ENCODE data around the gene SORL1-AS1.
"Not testable (repeated sequence)": the region's sequence is repeated elsewhere in the genome, so short reads cannot be mapped to it uniquely, and the experiment has no call there.

SORL1-AS1 gene

DNA sequence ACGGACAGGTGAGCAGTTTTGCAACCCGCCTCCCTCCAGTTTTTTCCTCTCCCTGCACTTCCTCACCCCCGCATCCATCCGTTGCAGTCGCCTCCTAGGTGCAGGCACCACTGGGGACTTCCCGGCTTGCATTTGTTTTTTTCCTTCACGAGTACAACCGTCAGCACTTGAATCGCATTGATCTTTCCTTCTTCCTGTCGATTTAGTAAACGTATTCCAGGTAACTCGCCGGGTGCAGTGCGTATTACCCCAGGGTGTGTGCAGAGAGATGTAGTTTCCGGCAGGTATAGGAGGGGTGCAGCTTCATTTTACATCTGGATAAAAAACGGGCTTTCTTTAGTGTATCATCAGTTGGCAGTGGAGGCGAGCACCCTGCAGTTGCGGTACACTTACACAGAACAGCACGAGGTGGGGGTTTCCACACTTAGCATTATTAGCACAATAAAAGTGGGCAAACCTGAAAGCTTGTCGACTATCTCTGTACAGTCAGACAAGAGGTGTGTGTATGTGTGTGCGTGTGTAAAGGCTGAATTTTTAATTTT is at the start of gene SORL1-AS1:
Gene SORL1-AS1, minus strand, starts transcription at position 359 of the 542 bp plus-strand sequence.
- no peak for DNase-seq

DNA sequence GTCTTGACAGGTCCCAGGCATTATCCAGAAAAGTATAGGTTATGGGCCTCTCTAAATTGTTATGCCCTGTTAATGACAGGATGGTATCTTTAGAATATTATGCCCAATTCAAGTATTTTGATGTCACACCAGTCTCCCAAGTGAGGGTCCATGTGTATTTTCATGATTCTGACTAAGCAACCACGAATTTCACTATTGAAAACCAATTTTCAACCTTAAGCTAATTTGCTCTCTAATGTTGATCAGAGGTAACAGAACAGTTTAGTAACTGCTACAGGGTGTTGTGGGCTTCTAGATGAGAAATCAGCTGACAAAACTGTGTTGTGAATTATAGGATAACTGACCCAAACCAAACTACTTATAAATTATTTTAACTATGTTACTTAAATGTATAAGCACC is 48.0 kb upstream of the SORL1-AS1 start:
- no peak for DNase-seq

DNA sequence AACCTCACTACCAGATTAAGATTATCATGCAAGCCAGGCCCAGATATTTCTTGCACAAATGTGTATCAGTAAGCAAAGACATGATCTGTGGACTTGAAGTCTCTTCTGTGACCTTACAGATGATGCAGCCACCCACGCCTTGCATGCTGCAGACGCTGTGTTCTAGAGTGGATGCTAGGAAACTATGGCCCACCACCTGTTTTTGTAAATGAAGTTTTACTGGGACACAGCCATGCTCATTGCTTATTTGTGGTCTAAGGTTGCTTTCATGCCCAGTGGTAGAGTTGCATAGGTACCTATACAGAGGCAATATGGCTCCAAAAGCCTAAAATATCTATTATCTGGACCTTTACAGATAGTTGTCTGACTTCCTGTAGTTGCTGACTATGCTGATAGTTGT is 47.5 kb upstream of the SORL1-AS1 start:
- DNase-seq, result no peak

DNA sequence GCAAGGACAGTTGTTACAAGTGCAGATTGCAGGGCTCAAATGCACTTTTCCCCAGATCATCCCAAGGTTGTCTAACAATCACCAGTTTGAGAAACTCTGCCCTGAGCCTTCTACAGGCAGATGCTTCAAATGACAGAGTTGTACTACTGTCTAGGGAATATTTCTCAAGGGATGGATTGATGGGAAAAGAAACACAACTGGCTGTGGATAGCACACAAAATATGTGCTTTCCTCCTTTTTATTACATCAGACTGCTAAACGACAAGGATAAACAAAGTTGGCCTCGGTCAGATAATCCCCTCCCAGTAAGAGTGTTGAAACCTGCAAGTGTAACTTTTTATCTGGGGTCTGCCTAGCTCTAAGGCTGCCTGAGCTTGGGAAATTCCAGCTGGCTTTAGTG is 46.6 kb upstream of the SORL1-AS1 start:
- no peak for DNase-seq

DNA sequence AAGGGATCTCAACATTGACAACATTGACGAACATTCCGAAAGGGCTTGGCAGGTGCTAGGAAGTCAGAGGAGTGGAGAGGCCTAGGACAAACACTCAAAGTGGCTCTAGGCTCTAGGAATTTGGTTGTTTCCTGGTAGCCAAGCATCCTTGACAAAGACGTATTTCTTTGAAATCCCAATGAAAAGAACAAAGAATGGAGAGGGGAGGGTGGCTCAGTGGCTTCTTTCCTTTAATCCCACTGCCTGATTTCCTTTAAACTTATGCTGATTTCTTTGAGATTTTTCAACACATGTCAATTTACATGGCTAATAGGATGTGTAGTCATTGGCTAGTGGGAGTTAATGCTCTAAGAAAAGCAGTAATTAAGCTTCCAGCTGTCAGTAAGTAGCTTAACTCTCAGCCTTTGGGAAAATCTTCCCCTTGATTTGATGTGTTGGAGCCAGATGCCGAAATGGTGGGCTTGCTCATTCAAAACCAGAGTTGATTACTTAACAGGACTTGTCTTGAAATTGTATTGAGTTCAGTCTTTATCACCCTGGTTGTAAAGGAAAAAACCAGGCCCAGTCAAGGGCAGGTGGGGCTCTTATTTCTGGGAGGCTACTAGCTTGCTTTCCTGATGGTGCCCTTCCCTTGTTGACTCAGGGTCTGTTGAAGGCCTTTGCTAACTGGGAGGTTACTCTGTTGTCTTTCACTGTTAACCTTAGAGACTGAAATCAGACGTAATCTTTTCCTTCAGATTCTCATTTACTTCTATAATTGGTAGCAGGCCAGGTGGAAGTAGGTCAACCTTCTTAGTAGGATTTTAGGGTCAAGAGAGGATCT is 44.6 kb upstream of the SORL1-AS1 start:
- DNase-seq, result no peak

DNA sequence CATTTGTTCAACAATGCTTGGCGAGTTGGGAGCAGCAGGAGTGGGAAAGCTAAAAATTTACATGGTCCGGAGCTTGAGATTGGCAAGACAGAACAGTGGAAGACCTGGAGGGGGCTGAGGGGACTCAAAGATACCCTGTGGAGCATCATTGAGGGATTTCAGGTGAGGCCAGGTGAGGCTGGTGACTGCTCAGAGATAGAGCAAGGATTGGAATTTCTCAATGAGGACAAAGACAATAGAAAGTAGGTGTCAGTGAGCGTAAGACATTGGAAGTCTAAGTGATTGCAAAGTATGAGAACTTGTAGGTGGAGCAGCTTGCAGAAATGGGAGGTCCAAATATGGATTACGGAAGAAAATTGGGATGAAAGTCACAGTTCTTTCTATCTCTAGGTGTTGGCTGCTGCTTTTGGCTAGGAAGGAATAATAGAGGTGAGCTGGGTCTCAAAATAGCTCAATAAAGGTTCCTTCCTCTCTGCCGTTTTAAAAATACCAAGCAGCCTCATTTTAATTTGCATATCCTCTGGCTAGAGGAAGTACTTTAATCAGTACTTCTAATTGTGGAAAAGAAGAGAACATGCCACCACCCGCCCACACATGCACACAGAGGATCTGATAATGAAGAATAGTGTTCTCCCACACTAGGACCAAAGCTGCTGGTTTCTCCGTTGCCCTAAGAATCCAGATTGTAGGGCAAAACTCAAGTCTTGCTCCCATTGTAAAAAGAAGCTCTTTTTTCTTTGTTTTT is 41.8 kb upstream of the SORL1-AS1 start:
- no peak for DNase-seq

DNA sequence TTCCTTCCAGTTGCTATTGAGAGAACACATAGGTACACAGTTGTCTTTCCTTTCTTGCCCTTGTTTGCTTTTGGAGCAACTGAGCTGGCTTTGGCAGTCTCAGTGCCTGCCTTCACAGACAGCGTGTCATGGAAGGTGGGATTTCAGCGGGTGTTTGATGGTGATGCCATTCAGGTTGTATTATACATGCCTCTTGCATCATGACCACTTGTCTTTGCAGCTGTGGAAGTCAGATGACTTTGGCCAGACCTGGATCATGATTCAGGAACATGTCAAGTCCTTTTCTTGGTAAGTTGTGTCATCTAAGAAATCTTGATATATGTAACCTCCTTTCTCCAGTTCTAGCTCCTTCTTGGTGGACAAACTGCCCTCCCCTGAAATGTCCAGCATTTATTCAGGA is 37.1 kb upstream of the SORL1-AS1 start:
- no peak for DNase-seq

DNA sequence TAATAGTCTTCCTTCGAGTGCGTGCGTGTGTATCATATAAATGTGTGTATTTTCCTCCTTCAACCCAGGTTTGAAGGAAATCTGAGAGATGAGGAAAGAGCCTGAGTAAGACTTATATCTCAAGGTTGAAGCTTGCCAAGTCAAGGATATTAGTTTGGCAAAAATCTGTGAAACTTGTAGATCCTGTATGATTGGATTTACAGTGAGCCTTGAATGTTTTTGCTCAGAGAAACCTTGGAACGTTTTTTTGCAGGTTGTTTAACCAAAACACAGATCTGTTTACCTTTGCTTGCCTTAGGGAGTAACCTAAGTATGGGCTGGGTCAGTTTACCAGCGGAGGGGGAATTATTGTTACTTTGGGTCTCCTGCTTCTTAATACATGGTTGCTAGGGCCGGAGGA is 35.9 kb upstream of the SORL1-AS1 start:
- DNase-seq, result no peak

DNA sequence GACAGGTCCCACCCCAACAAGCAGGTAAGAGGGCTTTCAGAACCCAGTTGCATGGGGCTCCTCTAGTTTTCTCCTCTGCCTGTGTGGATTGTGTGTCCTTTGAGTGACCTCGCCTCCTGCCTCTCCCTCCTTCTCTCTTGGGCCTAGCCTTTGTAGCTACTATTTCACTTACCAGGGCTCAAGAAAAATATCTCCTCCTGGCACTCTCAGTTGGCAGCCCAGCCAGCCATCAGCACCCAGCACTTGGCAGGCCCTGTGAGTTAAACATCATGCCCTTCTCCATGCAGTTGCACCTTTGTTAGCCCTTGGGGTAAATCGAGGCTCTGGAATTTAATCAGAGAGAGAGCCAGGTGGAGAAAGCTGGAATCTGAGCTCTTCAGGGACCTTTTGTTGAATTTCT is 35.4 kb upstream of the SORL1-AS1 start:
- DNase-seq, result no peak

DNA sequence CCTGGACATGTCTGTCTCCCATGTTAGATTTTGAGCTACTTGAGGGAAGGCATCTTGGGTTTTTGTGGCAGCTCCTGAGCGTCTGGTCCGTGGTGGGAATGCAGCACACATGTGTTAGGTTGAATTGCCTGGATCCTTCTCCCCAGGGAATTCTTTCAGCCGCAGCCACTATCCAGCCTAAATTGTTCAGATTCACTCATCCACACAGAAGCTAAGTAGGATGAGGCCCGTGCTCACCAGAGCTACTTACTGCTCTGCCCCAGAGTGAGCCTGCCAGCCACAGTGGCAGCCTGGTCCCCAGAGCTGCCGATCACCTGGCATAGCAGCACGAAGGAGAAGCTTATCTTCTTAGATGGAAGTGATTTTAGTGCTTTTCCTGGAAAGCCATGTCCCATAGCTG is 34.4 kb upstream of the SORL1-AS1 start:
- DNase-seq, result no peak

DNA sequence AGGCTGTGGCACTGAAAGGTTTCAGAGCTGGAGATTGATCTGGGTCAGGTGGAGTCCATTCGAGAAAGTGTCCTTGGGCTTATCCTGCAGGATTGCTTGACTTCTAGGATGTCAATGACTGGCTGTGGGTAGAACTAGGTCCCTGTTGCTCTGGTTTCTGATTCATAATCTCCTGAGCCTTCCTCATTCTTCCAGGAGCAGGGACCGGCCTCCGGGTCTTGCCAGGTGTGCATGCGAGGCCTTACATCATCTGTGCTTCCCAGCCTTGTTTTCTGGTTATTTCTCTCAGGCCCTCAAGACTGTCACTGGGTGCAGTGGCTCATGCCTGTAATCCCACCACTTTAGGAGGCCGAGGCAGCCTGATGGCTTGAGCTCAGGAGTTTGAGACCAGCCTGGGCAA is 33.3 kb upstream of the SORL1-AS1 start:
- no peak for DNase-seq

DNA sequence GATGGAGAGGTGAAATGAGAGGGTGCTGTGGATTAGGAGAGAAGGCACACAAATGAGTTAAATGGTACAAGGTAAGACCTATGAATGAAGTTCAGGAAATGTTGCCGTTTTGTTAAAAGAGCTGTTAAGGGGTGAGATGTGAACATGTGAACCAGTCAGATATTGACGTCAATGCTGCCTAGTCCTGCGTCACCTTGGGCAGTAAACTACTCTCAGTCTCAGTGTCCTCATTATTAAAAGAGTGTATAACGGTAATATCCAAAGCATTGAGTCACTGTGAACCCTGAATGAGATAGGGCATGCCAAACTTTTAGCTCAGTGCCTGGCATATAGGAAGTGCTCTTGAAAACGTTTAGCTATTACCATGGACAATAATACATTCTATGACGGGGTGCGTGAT is 32.4 kb upstream of the SORL1-AS1 start:
- no peak for DNase-seq

DNA sequence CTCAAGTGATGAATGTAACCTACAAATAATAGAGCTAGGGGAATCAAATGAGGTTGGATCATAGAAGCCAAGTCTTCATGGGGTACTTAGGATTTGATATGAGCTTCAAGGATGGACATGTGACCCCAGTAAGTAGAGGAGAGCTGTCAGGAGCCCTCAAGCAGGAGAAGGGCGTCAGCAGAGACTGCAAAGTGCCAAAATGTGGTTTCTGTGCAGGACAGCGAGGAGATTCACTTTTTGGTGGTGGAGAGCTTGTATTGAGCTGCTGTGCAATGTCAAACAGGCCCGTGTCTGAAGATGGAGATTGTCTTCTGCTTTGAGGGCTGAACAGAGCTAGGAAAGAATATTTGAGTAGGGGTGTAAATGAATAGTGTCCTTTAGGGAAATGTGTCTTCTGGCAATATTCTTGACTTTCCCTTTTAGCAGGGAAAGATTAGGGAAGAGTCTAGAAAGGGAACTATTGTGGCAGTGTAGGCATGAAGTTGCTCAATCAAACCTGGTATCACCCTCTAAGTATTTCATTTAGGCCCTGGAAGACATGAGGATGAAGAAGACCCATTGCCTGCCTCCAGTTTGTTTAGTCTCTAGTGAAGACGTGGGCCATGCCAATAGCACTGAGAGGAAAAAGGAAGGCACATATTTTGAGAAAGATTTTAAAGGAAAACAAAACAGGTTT is 31.2 kb upstream of the SORL1-AS1 start:
- DNase-seq, result no peak

DNA sequence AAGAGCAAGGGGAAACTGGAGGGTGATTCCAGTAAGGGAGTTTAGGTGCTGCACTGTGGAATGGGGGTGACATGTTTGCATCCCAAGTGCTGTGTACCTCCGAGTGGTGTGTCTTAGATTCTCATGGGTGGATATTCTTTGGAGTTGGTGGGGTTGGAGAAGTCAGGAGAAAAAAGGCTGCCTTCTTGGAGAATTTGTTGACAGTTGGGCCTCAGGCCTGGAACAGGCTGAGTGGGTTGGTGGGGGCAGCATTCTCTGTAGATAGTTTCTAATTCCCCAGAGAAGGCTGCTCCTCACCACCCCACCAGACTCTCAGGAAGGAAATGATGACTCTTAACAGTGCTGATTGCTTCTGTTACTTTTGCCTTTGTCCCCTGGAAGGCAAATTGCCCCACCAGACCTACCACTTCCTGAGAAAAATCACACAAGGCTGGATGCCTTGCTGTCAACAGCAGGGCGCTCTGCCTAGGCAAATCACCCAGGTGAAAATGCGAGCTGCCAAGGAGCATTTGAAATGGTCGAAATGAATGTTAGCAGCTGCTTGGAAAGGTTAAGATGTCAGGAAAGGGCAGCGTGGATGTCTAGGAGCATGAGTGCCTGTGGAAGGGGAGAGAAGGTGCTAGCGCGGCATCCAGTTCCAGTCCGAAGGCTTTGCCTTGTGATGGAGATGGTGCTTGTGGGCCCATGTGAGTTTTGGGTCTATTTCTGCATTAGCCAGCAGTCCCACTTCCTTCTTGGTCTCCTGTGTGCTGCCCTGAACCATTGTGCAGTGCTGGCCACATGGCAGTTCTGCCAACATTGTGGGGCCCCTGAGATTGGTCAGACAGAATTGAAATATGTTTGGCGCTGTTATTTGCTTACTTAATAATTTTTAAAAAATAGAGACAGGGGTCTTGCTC is 29.7 kb upstream of the SORL1-AS1 start:
- no peak for DNase-seq

DNA sequence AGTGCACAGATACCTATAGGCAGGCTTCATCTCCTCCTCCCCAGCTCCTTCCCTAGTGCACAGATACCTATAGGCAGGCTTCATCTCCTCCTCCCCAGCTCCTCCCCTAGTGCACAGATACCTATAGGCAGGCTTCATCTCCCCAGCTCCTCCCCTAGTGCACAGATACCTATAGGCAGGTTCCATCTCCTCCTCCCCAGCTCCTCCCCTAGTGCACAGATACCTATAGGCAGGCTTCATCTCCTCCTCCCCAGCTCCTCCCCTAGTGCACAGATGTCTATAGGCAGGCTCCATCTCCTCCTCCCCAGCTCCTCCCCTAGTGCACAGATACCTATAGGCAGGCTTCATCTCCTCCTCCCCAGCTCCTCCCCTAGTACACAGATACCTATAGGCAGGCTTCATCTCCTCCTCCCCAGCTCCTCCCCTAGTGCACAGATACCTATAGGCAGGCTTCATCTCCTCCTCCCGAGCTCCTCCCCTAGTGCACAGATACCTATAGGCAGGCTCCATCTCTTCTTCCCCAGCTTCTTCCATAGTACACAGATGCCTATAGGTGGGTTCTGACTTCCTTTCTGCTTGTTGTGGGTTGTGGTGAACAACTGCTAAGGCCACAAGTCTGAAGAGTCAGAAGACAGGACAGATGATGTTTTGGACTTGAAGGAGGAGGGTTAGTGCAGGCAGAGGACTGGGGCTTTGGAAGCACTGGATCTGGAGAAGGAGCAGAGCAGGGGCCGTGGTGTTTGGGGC is 28.9 kb upstream of the SORL1-AS1 start:
- not testable (repeated sequence) for DNase-seq

DNA sequence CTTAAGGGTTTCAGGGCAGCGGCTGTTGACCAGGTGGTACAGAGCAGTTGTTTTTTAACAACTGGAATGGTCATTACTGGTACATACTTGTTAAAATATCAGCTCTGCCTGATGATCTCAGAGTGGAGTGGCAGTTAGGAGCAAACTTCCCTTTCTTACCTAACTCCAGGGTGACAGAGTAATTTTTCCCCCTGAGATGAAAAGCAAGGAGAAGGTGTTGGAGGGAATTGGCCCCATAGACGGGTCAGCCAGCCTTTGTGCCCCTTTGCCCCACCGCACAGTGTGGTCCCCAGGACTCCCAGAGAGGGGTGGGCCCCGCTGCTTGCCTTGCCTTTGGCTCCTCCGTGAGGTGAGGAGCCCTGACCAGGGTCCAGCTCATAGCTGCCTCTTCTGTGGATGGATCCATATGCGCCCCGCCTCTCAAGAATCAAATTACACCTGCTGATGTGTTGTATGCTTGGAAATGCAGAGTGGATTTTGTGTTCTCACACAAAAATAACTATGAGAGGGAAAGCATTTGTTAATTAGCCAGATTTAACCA is 27.0 kb upstream of the SORL1-AS1 start:
- DNase-seq, result no peak

DNA sequence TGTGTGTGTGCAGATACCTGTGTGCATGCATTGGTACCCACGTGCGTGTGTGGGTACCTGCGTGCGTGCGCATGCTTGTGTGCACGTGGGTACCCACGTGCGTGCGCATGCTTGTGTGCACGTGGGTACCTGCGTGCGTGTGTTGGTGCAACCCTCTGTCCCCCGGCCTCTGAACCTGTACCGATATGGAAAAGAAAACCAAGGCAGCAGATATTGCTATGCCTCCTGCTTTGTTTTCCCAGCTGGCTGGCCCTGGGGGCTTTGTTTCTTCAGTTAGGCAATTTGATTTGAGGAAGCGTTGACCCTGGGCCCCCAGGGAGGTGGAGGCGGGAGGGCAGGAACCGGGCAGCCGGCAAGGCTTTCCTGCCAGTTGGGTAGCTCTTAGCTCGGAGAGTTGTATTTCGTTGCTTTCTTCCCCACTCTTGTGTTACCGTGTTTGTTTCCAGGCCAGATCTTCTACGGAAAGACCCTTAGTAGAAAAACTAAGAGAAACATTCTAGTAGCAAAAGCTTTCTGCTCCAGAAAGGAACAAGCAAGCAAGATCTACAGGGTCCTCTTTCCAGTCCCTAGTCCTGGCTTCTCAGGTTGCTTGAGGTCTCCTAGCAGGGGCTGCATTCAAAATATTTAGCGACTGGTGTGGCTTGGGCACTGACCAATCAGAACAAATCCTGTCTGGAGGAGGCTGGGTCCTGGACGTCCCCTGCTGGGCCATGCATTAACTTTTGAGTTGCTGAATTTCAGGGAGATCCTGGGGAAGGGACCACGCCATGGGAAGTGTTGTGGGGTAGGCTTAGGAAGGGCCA is 26.3 kb upstream of the SORL1-AS1 start:
- DNase-seq, result no peak

DNA sequence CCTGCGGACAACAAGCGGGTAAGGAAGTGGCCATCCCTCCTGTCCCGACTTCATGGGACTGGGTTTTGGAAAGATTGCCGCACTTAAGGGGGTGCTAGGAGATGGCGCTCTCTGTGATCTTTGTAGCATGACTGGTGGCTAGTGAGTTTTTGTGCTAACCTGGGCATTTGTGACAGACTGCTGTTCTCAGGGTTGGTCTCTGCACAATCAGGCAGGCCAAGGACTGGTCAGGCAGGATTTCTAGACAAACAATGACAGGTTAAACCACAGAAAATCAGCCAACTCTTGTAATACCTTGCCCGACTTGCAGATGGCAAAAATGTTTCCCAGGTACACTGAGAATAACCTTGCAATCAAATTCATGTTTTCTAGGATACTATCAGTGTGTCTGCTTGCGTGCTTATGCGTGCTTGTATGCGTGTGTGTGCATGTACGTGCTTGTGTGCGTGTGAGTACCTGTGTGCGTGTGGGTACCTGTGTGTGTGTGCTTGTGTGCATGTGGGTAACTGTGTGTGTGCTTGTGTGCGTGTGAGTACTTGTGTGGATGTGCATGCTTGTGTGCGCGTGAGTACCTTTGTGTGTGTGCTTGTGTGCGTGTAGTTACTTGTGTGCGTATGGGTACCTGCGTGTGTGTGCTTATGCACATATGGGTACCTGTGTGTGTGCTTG is 25.6 kb upstream of the SORL1-AS1 start:
- DNase-seq, result no peak

DNA sequence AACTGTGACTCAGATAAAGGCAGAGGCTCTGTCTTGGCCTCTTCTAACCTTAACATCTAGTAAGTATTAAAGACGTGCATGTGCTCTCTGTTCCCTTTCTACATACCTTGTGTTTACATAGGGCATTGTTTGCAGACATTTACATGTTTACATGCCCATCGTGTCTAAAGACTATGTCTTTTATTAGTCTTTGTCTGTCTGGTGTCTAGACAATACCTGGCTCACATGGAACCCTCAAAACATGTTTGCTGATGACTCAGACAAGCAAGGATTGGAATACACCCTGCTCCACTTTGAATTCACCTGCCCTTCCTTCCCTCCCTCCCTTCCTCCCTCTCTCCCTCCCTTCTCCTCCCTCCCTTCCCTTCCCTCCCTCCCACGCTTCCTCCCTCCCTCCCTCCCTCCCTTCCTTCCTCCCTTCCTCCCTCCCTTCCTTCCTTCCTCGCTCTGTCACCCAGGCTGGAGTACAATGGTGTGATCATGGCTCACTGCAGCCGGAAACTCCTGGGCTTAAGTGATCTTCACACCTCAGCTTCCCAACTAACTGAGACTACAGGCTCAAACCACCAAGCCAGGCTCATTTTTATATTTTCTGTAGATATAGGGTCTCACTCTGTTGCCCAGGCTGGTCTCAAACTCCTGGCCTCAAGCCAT is 23.7 kb upstream of the SORL1-AS1 start:
- no peak for DNase-seq

All from right forelimb (tissue), 1 donor.